ENCODE measurements around the gene VEZT. TPM values are rescaled to one million over a fixed set of nuclear protein-coding genes. Genes with fewer than 3 reads are reported as not detected.

Gene VEZT
- total RNA-seq, 1 experiment from 2014 or later = 46.4 TPM

GRCh38 chr12:95191060-95191696 is 26.4 kb upstream of the VEZT start:
- Histone ChIP-seq H3K9me3 (ENCODE audit: control insufficient read depth in 1 of 2, insufficient read depth in 1 of 2, low read depth in 1 of 2, low read length in 2 of 2) (no peaks in the 10 kb centered on the region), H3K27ac (ENCODE audit: low read depth, low read length) (no peak overlapping the region), H3K4me2 (ENCODE audit: low read length) (no peak overlapping the region), H2AFZ (ENCODE audit: low read depth, low read length, poor library complexity, severe bottlenecking) (no peak overlapping the region), H3K9me2 (ENCODE audit: insufficient read depth) (no peaks in the 10 kb centered on the region), H4K20me1 (ENCODE audit: insufficient read depth) (no peaks in the 10 kb centered on the region), H3K27me3 (ENCODE audit: insufficient read depth, low read length) (no peaks in the 10 kb centered on the region), H3K79me2 (ENCODE audit: insufficient read depth, low read length) (peaks cover 18% of the 10 kb centered on the region), H3K4me3 (replicated peaks in 1 of 2; ENCODE audit: low read depth in 1 of 2, low read length in 2 of 2) (no peak overlapping the region), H3K4me1 (ENCODE audit: control insufficient read depth in 1 of 2, insufficient read depth in 2 of 2, low read length in 2 of 2) (peaks cover 5 to 30% of the 10 kb centered on the region in 2 experiments; a peak in 3 of 4 replicates), H3K9ac (ENCODE audit: low read length) (no peak overlapping the region), H3K36me3 (ENCODE audit: control insufficient read depth in 1 of 2, insufficient read depth in 2 of 2, low read length in 2 of 2) (no peaks in the 10 kb centered on the region)
- ChIA-PET CTCF (no interaction called here), RAD21 (ENCODE audit: low non-redundant PET in 1 of 2, low total read pairs in 2 of 2, uncharacterized antibody in 2 of 2, unreplicated experiment in 2 of 2) (no interaction called here), POLR2A (interaction anchor here (1.5 kb wide), 1 partner anchor 13 kb away, joined by 3 read pairs; no protein-coding TSS in a partner anchor)
- TF ChIP-seq EGR1 (IDR thresholded peaks at IDR 0.05; ENCODE audit: low read depth) = no peak
- no peak for TF ChIP-seq FOSL1 (IDR thresholded peaks at IDR 0.05; ENCODE audit: low read depth)
- no peak for TF ChIP-seq EZH2 (IDR thresholded peaks at IDR 0.05)
- no peak for TF ChIP-seq EZH2phosphoT487 (IDR thresholded peaks at IDR 0.05; ENCODE audit: borderline replicate concordance)
- TF ChIP-seq ATF3 (IDR thresholded peaks at IDR 0.05) = no peak
- TF ChIP-seq MAX (IDR thresholded peaks at IDR 0.05) = no peak
- no peak for TF ChIP-seq SIN3A (IDR thresholded peaks at IDR 0.05; ENCODE audit: low read depth)
- TF ChIP-seq RAD21 (IDR thresholded peaks at IDR 0.05; ENCODE audit: low read depth) = no peak
- TF ChIP-seq TCF7L2 (IDR thresholded peaks at IDR 0.05; ENCODE audit: borderline replicate concordance, extremely low read depth, insufficient read depth, insufficient read length) = no peak
- TF ChIP-seq SP1 (IDR thresholded peaks at IDR 0.05; ENCODE audit: low read depth) = no peak
- TF ChIP-seq ZBTB33 (IDR thresholded peaks at IDR 0.05; ENCODE audit: extremely low read depth, insufficient replicate concordance, low read length) = no peak
- TF ChIP-seq CTCF (IDR thresholded peaks at IDR 0.05 in 2 of 3, conservative IDR thresholded peaks at IDR 0.05 in 1 of 3; ENCODE audit: borderline replicate concordance in 1 of 3, insufficient read depth in 1 of 3, low read depth in 2 of 3, low read length in 2 of 3) = no peak
- TF ChIP-seq YY1 (IDR thresholded peaks at IDR 0.05; ENCODE audit: extremely low read depth, insufficient replicate concordance, low read depth, low read length) = no peak
- TF ChIP-seq SRF (IDR thresholded peaks at IDR 0.05; ENCODE audit: low read depth) = no peak
- intact Hi-C loops (cut with micrococcal nuclease) = no loop called here
- ATAC-seq (no peak), DNase-seq (ENCODE audit: low read depth, low spot score) (no peak)
- BruUV-seq (replicated peaks) = no TSS peak

Measured in HCT116 (cell line).